HG03575 (cell line): ENCODE measurements around the gene ZFP62.

ENCODE experiments used
- ATAC-seq: cut with Tn5 transposase; IDR thresholded peaks from one replicate; pipeline ENCODE4 v1.9.1; 2021; ENCODE audit not compliant: unreplicated experiment, insufficient number of reproducible peaks, low FRiP score; ENCODE audit errors: extremely low read depth

ZFP62 gene

GRCh38 chr5:180801596-180802324 is 59.3 kb downstream of the ZFP62 start:
- ATAC-seq, result no peak

GRCh38 chr5:180799902-180800801 is 60.9 kb downstream of the ZFP62 start:
- no peak for ATAC-seq

- ATAC-seq, result no peak
Measured at GRCh38 chr5:180799194-180799593, 61.9 kb downstream of the ZFP62 start.

- ATAC-seq, result no peak
Measured at GRCh38 chr5:180798193-180798592, 62.9 kb downstream of the ZFP62 start.
